Measurements from ENCODE around the gene SPOCK2.
A peak's percentile ranks its signal among the peaks of the same experiment; 100 is the strongest.
"Not testable (repeated sequence)": the region's sequence is repeated elsewhere in the genome, so short reads cannot be mapped to it uniquely, and the experiment has no call there.

Gene SPOCK2

GRCh38 chr10:72087969-72088888 lies at the start of gene SPOCK2:
Gene SPOCK2, minus strand, starts transcription at chr10:72088551. Its CDS starts 223 bp downstream, at chr10:72088328.
- DNase-seq (ENCODE audit: low spot score) = peak; percentile 57

GRCh38 chr10:72137583-72137982 lies 49.2 kb upstream of the SPOCK2 start:
- no peak for DNase-seq (ENCODE audit: low spot score)

- not testable (repeated sequence) for DNase-seq (ENCODE audit: low spot score)
These were observed 47.9 kb upstream of the SPOCK2 start for GRCh38 chr10:72136225-72136624.

GRCh38 chr10:72134785-72135767 lies 46.7 kb upstream of the SPOCK2 start:
- no peak for DNase-seq (ENCODE audit: low spot score)

GRCh38 chr10:72133517-72133916 lies 45.2 kb upstream of the SPOCK2 start:
- no peak for DNase-seq (ENCODE audit: low spot score)

- no peak for DNase-seq (ENCODE audit: low spot score)
These were observed 44.5 kb upstream of the SPOCK2 start for GRCh38 chr10:72132854-72133253.

GRCh38 chr10:72127571-72127970 lies 39.2 kb upstream of the SPOCK2 start:
- DNase-seq (ENCODE audit: low spot score) = no peak

GRCh38 chr10:72126872-72127232 lies 38.5 kb upstream of the SPOCK2 start:
- DNase-seq (ENCODE audit: low spot score) = no peak

GRCh38 chr10:72126184-72126871 lies 38.0 kb upstream of the SPOCK2 start:
- peak; percentile 31 for DNase-seq (ENCODE audit: low spot score)

- no peak for DNase-seq (ENCODE audit: low spot score)
These were observed 36.6 kb upstream of the SPOCK2 start for GRCh38 chr10:72124989-72125388.

GRCh38 chr10:72124381-72124780 lies 36.0 kb upstream of the SPOCK2 start:
- DNase-seq (ENCODE audit: low spot score) = no peak

- DNase-seq (ENCODE audit: low spot score) = no peak
These were observed 35.3 kb upstream of the SPOCK2 start for GRCh38 chr10:72123616-72124015.

GRCh38 chr10:72122221-72122620 lies 33.9 kb upstream of the SPOCK2 start:
- DNase-seq (ENCODE audit: low spot score) = no peak

GRCh38 chr10:72121389-72121788 lies 33.0 kb upstream of the SPOCK2 start:
- no peak for DNase-seq (ENCODE audit: low spot score)

GRCh38 chr10:72116372-72116771 lies 28.0 kb upstream of the SPOCK2 start:
- DNase-seq (ENCODE audit: low spot score) = no peak

GRCh38 chr10:72114706-72115450 lies 26.5 kb upstream of the SPOCK2 start:
- DNase-seq (ENCODE audit: low spot score) = no peak

- no peak for DNase-seq (ENCODE audit: low spot score)
These were observed 22.5 kb upstream of the SPOCK2 start for GRCh38 chr10:72110673-72111401.

- no peak for DNase-seq (ENCODE audit: low spot score)
These were observed 21.3 kb upstream of the SPOCK2 start for GRCh38 chr10:72109636-72110157.

GRCh38 chr10:72108830-72109635 lies 20.7 kb upstream of the SPOCK2 start:
- no peak for DNase-seq (ENCODE audit: low spot score)

GRCh38 chr10:72108004-72108370 lies 19.6 kb upstream of the SPOCK2 start:
- not testable (repeated sequence) for DNase-seq (ENCODE audit: low spot score)
